GM21825 (cell line): ENCODE data around the gene WFDC1.
"Not testable (repeated sequence)": the region's sequence is repeated elsewhere in the genome, so short reads cannot be mapped to it uniquely, and the experiment has no call there.

Source experiments
- ATAC-seq: cut with Tn5 transposase; IDR thresholded peaks from one replicate; pipeline ENCODE4 v1.9.1; 2021; ENCODE audit warnings: mild to moderate bottlenecking, moderate library complexity; ENCODE audit not compliant: unreplicated experiment

WFDC1 gene

DNA sequence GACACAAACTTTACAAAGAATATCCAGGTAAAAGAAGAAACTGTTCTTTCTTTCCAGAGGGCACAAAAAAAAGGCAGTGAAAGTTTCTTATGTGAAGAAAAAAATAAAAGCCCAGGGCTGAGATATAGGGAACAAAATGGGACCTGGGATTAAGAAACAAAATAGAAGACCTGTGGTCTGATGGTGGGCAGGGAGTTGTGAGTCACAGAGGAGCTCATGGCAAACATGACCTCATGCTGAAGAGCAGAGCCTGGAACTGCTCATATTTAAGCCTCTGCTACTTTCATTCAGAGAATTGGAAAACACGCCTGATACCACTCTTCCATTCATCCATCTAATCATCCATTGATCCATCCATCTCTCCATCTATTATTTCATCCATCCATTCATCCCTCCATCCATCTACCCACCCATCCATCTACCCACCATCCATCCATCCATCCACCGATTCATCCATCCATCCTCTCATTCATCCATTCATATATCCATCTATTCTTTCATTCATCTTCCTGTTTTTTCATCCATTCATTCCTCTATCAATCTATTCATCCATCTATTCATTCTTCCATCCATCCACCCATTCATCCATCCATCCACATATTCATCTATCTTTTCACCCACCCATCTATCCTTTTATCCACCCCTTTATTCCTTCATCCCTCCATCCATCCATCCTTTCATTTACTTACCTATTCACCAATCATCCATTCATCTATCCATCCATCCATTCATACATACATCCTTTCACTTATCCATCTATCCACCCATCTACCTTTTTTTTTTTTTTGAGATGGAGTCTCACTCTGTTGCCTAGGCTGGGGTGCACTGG is 30.0 kb downstream of the WFDC1 start:
- no peak for ATAC-seq

DNA sequence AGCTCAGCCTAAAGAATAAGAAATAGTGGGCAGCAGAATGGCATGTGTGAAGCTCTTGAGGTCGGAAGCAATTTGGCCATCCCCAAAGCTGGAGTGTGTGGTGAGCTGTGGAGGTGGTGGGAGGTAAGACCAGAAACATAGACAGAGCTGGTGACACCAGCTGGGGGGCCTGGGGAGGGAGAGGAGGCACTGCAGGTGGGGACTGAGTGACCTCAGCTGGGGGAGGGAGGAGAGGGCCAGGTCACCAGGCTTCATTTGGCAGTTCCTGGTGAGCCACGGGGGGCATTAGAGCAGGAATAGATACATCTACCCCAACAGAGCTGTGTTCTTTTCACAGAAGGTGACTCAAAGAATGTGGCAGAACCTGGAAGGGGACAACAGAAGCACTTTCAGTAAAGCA is 31.9 kb downstream of the WFDC1 start:
- no peak for ATAC-seq

DNA sequence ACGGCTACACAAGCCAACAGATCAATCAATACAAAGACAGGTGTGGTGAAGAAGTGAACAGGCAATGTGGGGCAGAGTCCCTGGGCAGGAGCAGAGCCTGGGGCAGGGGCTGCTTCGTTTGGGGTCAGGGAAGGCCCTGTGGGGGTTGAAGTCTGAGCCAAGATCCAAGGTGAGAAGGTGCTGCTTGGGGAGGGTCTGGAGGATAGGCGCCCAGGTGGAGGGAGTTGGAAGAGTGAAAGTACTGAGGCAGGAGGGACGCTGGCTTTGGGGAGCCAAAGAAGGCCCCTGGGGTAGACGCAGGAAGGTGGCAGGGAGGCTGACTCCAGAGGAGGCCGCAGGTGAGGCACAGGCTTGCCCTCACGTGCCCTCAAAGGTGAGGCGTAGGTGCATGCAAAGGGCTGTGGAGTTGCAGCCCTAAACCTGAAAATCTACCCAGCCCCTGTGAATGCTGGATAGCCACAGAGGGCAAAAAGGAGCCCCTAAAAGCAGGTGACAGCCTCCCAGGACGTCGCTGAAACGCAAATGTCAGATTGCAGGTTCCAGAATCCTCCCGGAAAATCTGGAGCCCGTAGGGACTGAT is 33.3 kb downstream of the WFDC1 start:
- no peak for ATAC-seq

DNA sequence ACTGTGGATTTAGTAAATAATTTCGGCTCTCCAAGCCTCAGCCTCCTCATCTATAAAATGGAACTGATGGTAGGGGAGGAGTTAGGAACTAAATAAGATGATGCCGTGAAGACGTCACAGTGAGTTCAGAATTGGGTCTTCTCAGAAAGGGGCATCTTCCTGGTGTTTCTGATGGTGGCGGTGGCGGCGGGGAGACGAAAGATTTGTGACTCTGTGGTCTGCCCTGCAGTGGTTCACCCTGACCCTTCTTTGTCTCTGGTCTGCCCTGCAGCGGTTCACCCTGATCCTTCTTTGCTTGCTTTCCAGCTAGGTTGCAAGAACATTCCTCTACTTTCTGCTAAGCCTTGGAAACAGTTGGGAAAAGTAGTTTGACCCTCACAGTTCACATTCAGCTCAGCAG is 34.3 kb downstream of the WFDC1 start:
- ATAC-seq, result no peak

DNA sequence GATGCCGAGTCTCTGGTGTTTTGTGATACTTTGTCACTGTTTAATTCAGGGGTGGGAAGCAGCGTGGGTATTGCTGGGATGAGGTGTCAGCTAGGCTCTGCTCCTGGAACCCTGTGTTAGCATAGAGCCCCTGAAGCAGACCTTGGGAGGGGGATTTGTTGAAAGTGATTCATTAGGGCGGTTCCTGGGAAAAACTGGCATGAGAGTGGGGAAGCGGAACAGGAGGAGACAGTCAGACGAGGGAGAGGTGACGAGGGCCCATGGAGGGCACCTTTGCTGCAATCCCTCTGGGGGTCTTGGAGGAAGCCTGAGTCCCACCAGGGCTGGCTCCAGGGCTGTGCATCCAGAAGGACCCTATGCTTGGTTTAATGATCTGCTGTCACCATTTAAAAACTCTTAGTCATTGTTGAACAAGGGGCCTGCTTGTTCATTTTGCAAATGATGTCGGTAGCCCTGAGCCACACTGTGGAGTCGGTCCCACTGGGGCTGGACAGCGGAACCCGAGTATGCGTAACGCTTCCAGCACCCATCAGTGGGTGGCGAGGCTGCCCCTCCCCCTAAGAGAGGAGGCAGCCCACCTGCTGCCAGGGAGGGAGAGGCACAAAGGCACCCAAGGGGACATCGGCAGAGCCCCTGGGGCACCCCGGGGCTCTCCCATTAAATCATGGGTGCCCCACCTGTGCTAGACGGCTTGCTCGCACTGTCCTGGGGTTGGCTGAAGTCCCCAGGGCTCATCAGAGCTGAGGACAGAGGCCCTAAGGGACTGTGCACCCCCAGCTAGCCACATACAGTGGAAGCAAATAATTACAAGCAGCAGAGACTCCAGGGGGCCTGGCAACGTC is 35.4 kb downstream of the WFDC1 start:
- ATAC-seq, result no peak

DNA sequence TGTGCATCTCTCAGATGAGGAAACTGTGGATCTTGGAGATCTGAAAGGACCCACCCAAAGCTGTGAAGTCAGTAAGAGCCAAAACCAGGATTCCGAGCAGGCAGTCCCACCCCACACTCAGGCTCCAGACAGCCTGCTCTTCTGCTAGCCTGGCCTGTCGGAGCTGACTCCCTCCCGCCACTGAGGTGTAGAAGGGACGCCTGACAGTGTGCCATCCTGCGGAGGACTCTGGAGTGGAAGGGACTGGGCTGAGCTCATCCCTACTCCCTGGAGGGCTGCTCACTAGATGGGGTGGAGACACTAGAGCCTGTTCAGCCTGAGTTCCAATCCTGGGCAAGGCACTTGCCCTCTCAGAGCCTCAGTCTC is 36.0 kb downstream of the WFDC1 start:
- ATAC-seq, result no peak

DNA sequence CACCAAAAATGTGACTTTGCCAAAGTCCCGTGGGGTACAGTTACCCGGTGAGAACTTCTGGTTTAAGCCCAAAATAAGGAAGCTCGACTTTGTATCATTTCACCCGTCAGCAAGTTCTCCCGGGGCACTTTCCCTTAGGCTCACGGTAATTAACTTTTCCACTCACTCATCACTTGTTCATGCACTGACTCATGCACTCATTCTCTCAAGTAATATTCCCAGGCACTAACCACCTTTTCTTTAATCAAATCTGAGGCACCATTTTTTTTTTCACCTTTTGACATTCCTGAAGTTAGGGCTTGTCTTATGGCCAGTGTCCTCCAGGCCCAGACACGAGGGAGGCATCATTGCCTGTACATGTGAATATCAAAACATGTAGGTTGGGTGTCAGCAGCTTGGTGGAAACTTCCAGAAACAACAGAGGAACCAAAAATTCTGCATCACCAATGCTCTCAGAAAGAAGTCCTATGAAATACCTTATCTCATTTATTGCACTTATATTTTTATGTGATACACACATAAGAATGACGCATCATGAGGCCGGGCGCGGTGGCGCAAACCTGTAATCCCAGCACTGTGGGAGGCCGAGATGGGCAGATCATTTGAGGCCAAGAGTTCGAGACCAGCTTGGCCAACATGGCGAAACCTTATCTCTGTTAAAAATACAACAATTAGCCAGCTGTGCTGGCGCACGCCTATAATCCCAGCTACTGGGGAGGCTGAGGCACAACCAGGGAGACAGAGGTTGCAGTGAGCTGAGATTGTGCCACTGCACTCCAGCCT is 37.5 kb downstream of the WFDC1 start:
- no peak for ATAC-seq

DNA sequence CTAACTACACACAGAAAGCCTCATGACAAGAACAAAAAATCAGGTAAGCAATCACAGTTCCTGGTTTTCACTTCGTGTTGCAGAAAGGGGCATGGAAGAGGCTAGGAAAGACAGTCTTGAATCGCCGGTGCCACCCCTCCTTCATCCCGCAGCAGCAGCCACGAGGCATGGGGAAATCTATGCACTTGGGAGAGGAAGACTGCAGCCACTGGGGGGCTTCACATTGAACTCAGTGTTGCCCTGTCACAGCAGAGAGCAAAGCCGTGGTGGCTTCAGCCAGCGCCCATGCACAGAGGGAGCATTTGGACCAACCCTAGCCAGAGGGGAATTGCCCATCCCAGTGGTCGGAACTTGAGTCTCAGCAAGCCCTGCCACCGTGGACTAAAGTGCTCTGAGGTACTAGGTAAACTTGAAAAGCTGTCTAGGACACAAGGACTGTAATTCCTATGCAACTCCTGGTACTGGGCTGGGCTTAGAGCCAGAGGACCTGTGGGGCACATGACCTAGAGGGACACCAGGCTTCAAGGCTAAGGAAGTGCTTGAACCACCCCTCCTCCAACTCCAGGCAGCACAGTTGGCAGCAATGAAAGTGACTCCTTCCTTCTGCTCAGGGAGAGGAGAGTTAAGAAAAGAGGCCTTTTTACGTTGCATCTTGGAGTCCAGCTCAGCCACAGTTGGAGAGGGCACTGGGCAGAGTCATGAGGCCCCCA is 38.5 kb downstream of the WFDC1 start:
- ATAC-seq, result no peak

DNA sequence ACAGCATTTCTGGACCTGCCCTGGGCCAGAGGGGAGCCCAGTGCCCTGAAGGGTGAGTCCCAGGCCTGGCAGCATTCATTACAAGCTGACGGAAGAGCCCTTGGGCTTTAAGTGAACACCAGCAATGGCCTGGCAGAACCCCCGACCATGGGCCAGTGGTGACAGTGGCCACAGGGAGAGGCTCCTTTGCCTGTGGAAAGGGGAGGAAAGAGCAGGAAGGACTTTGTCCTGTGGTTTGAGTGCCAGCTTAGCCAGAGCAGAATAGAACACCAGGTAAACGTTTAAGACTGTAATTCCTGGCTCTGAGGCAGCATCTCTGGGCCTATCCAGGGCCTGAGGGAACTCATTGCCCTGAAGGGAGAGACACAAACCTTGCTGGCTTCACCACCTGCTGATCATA is 39.4 kb downstream of the WFDC1 start:
- no peak for ATAC-seq

DNA sequence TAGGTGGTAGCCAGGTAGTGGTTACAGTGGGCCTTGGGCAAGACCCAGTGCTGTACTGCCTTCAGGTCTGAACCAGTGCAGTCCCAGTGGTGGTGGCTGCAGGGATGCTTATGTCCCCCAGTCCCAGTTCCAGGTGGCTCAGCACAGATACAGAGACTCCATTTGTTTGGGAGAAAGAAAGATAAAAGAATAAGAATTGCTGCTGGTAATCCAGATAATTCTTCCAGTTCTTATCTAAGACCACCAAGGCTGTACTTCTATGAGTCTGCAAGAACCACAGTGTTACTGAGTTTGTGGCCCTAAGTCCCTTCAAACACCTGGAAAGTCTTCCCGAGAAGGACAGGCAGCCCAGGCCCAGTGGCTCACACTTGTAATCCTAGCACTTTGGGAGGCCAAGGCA is 39.8 kb downstream of the WFDC1 start:
- no peak for ATAC-seq

DNA sequence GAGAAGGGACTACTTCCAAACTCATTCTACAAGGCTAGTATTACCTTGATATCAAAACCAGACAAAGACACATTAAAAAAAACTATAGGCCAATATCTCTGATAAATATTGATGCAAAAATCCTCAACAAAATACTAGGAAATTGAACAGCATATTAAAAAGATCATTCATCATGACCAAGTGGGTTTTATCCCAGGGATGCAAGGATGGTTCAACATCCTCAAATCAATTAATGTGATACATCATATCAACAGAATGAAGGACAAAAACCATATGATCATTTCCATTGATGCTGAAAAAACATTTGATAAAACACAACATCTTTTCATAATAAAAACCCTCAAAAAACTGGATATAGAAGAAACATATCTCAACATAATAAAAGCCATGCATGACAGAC is 42.6 kb downstream of the WFDC1 start:
- not testable (repeated sequence) for ATAC-seq

DNA sequence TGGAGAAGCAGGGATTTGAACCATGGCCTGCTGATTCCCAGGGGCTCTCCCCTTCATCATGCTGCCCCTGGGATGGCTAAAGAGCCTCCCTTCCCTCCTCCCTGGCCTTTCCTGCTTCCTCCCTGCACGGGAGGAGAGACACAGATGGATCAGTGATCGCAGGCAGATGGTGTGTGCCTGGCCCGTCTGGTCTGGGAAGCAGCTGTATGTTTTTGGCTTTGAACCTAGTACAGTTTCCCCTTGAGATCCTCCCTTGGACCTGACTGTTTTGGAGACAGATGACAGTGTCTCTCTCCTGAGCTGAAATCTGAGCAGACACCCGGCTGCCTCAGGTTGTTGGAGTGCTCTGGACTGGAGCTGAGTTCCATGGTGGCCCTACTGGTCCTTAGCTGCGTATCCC is 44.6 kb downstream of the WFDC1 start:
- no peak for ATAC-seq

DNA sequence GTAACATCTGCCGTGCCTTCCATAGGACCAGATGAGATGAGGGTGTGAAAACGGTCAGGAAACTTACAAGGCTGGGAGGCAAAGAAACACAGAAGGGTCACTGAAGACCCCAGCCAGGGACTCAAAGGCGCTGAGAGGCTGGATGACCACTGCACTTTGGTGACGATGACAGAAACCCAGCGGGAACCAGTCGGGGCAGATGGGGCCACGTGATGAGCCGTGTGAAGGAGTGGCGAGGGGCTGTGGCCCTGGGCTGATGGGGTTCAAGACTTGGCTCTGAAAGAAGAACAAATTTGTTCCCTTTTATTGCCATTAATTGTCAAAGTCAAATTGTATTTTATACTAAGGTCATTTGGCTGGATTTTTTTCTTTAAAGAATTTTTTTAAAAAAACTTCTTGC is 45.1 kb downstream of the WFDC1 start:
- ATAC-seq, result no peak

DNA sequence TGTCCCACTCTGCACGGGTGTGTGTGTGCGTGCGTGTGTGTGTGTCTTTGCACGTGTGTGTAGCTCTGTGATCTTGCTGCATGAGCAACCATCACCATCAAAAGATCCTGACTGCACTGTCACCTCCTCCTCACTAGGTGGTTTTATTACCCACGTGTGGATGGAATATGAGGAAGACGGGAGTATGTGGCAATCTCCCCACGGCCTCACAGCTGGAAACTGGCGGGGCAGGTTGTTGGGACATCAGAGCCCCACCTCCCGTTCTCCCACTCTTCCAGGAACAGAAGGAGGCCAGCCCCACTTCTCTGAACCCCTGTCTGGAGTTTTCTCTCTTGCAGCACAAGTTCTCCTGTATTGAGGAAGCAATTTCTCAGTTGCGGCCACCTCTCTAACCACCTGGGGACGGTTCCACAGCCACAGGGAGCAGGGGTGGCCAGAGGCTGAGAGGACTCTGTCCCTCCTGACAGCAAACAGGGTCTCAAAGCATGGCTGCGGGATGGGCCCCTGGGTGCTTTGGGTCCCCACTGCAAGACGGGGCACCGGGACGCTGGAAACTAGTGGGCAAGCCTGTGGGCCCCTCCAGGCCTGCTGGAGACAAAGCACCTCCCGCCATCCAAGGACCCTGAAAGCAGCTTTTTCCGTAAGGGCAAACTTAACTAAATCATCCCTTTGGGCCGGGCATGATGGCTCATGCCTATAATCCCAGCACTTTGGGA is 45.8 kb downstream of the WFDC1 start:
- no peak for ATAC-seq

DNA sequence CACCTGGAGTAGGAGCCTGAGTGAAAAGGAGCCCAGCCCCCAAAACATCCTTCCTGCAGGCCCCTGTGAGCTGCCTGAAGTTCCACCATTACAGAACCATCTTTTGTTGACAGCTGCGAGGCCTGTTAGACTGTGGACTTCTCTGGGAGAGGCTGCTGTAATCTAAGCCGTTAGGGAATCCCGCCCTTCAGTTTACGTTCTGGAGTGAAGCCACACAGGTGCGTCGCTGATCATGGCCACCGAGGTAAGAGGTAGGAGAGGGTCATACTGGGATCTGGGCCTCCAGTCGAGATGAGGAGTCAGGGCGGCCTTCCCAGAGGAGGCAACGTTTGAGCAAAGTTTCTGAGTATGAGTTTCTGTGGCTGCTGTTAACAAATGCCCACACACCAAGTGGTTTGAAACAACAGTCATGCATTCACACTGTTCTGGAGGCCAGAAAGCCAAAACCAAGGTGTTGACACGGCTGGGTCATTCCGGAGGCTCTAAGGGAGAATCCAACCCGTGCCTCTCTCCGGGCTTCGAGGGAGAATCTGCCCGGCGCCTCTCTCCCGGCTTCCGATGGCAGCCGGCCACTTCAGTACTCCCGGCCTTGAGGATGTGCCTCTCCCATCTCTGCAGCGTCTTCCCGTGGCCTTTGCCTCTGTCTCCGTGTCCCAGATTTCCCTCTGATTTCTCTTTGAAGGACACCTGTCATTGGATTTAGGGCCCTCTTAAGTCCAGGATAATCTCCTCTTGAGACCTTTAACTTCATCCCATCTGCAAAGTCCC is 47.0 kb downstream of the WFDC1 start:
- no peak for ATAC-seq

DNA sequence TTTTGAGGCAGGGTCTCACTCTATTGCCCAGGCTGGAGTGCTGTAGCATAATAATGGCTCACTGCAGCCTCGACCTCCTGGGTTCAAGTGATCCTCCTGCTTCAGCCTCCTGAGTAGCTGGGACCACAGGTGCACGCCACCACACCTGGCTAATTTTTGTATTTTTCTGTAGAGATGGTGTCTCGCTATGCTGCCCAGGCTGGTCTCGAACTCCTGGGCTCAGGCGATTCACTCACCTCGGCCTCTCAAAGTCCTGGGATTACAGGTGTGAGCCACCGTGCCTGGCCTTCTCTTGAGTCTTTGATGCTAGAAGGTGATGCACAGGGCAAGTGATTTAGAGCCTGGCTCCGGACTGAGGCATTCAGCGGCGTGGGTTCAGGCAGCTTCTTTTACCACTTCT is 49.1 kb downstream of the WFDC1 start:
- not testable (repeated sequence) for ATAC-seq

DNA sequence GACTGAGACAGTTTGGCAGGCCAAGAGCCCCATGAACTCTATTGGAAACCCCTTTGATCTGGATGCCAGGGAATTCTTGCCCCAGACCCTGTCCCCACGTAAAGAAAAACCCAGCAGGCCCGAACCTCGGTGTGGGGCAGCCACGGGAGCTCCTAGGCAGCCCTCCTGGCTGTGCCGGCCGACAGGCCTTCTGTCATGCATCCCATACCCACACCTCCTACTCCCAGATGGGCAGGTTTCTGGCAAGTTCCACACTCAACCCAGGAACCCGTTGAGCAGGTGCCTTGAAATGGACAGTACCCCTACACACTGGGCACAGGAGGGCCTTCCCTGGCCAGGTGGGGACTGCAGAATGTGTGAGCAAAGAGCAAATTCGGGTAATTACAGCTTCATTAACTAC is 50.1 kb downstream of the WFDC1 start:
- ATAC-seq, result no peak

DNA sequence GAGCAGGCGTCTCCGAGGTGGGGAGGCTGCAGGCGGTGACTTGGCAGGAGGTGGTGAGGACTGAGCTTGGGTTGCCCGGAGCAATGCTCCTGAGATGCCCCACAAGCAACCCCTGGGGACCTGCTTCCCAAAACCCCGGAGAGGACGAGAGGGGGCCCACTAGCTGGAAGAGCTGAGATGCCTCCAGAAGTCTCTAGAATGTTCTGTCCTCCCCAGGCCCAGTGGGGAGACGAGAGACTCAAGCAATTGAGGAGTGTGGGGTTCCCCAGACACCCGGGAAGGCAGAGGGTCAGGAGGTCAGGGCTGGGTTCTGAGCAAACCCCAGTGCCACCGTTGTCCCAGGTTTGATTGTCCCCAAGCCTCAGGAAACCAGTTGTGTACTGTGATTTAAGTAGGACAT is 52.5 kb downstream of the WFDC1 start:
- no peak for ATAC-seq

DNA sequence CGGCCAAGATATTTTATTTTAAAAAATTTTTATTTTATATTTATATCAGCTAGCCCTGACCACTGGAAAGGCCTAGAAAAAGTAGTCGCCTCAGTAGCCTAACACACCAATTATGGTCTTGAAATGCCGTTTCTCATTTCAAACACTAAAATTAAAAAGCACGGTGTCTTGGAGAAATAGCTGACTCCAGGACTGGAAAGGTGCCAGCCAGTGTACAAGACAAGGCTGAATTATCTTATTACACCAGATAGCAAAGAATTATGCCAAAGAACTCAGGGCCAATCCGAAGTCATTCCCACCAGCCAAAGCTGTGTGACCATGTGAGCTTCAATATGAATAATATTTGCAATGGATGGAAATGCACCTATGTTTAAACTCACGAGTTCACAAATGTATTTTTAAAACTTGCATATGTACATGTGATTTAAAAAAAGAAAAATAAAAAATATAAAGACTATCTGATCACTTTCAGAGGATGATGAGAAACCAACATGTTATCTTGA is 53.8 kb downstream of the WFDC1 start:
- no peak for ATAC-seq
